HG03378 (cell line): Measurements from ENCODE around the gene MED26.
A peak's percentile ranks its signal among the peaks of the same experiment; 100 is the strongest.
"Not testable (repeated sequence)": the region's sequence is repeated elsewhere in the genome, so short reads cannot be mapped to it uniquely, and the experiment has no call there.

Source experiments
- ATAC-seq: cut with Tn5 transposase; IDR thresholded peaks from one replicate; pipeline ENCODE4 v1.9.1; 2021; ENCODE audit warnings: mild to moderate bottlenecking, moderate library complexity; ENCODE audit not compliant: unreplicated experiment

The MED26 gene, protein sequence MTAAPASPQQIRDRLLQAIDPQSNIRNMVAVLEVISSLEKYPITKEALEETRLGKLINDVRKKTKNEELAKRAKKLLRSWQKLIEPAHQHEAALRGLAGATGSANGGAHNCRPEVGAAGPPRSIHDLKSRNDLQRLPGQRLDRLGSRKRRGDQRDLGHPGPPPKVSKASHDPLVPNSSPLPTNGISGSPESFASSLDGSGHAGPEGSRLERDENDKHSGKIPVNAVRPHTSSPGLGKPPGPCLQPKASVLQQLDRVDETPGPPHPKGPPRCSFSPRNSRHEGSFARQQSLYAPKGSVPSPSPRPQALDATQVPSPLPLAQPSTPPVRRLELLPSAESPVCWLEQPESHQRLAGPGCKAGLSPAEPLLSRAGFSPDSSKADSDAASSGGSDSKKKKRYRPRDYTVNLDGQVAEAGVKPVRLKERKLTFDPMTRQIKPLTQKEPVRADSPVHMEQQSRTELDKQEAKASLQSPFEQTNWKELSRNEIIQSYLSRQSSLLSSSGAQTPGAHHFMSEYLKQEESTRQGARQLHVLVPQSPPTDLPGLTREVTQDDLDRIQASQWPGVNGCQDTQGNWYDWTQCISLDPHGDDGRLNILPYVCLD

DNA sequence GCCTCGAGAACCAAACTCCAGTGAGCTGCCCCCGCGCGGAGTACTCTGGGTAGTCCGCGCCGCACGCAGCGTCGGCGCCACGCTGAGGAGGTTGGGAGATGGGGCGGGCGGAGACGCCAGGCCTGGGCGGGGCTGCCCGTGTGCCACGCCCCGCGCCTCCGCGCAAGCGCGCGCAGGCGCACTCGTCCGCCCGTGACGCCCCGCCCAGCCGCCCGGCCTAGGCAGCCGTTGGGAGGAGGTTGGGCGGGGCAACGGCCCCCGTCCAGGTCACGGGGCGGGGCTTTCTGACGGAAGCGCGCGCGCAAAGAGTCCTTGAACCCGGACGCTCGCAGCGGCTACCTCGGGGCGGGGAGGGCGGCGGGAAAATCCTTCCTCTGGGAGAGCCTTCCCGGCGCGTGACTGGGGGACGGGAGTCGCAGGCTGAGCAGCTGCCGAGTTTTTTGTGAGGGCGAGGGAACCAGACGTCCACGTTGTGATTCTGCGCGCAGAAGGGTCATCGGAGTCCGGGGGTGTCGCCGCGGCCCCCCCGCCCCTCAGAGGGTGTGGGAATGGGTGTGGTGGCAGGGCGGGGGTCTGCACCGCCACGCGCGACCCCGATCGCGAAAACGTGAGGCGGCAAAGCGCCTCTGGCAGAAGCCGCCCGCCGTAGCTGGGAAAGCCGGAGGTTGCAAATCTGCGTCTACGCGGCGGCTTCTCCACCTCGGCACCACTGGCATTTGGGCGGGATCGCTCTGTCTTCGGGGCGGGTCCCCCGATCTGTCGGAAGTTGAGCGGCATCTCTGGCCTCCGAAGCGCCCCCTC lies at the start of gene MED26:
TSS of gene MED26 (minus strand) at position 22 of the 801 bp plus-strand sequence. CDS start 261 bp downstream, outside the sequence.
- ATAC-seq: peak; percentile 56

DNA sequence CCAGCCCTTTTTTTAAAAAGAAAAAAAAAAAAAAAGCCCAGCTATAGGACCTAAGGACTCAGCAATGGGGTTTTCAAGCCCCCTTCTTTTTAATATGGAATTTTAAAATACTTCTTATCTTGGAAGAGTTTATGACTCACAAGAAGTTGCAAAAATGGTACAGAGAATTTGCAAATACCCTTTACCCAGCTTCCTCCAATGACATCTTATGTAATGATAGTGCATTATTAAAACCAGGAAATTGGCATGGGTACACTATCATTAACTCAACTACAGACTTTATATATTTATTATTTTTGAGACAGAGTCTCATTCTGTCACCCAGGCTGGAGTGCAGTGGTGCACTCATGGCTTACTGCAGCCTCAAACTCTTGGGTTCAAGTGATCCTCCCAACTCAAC lies 49.1 kb upstream of the MED26 start:
- ATAC-seq: no peak

DNA sequence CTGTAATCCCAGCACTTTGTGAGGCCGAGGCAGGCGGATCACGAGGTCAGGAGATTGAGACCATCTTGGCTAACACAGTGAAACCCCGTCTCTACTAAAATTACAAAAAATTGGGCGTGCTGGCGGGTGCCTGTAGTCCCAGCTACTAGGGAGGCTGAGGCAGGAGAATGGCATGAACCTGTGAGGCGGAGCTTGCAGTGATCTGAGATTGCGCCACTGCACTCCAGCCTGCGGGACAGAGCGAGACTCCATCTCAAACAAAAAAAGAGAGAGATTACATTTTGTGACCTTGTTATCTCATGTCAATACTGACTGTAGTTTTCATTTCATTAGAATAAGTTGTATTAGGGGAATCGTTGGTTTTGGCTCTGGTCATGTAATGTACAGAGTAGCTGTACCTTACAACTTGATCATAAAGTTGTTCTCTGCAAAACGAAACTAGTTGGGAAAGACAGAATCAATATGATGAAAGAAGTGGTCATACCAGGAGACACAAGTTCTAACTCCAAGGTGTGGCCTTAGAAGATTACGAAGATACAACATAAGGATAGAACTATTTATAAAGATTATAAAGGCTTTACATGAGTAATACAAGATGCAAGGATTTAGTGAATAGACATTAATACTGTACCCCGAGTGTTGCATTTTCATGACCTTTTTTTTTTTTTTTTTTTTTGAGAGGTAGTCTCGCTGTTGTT lies 48.2 kb upstream of the MED26 start:
- no peak for ATAC-seq

DNA sequence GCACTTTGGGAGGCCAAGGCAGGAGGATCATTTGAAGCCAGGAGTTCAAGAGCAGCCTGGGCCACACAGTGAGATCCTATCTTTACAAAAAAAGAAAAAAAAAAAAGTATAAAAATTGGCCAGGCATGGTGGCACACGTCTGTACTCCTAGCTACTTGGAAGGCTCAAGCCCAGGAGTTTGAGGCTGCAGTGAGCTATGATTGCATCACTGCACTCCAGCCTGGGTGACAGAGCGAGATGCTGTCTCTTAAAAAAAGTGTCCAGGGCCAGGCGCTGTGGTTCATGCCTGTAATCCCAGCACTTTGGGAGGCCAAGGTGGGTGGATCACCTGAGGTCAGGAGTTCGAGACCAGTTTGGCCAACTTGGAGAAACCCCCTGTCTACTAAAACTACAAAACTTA lies 45.8 kb upstream of the MED26 start:
- ATAC-seq: not testable (repeated sequence)

DNA sequence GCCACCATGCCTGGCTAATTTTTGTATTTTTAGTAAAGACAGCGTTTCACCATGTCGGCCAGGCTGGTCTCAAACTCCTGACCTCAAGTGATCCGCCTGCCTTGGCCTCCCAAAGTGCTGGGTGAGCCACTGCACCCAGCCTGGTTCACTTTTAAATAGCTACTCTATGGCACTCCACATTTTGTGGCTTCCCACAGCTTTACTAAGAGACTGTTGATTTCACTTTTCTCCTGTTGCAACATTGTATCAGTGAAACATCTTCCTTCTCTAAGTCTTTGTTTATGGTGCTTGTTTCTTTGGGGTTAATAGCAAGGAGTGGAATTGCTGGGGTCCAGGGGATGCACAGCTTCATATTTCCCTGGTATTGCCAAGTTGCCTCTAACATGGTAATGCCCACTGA lies 45.2 kb upstream of the MED26 start:
- no peak for ATAC-seq

DNA sequence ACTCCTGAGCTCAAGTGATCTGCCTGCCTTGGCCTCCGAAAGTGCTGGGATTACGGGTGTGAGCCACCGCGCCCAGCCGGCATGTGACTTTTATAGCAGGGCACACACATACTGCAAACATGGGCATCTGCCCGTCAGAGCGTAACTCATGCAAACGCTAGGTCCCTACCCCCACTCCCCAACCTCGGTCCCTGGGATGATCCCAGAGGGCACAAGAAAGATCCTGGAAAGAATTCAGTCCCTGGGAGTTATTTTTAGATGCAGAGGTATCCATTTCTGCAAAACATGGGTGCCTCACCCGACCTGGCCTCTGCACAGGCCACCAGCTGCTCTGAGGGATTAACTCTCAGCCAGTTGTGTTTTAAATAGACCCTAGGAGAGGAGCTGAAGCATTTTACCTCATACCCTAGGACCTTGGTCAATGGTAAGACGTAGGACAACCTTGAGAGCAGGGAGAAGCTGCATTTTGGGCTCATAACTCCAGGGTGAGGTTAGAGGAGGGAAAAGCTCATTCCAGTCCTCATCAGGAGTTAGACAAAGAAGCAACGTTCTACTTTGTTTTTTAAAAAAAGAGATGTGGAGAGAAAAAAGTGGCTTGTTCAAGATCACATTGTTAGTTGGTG lies 43.8 kb upstream of the MED26 start:
- ATAC-seq: no peak

DNA sequence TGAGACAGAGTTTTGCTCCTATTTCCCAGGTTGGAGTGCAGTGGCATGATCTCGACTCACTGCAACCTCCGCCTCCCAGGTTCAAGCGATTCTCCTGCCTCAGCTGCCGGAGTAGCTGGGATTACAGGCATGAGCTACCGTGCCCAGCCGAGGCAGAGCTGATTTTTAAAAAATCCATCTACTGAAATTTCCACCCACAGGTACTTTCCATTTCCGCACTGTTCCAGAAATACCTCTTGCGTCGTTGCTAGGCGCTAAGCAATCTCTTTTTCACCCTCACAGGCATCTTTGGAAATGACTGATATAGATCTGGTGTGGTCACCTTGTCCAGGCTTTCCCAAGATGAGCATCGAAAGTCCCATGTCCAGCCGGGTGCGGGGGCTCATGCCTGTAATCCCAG lies 42.3 kb upstream of the MED26 start:
- no peak for ATAC-seq

DNA sequence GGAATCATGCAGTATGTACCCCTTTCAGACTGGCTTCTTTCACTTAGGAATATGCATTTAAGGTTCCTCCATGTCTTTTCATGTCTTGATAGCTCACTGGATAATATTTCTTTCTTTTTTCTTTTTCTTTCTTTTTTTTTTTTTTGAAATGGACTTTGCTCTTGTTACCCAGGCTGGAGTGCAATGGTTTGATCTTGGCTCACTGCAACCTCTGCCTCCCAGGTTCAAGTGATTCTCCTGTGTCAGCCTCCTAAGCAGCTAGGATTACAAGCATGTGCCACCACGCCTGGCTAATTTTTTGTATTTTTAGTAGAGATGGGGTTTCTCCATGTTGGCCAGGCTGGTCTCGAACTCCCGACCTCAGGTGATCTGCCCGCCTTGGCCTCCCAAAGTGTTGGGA lies 40.7 kb upstream of the MED26 start:
- ATAC-seq: not testable (repeated sequence)

DNA sequence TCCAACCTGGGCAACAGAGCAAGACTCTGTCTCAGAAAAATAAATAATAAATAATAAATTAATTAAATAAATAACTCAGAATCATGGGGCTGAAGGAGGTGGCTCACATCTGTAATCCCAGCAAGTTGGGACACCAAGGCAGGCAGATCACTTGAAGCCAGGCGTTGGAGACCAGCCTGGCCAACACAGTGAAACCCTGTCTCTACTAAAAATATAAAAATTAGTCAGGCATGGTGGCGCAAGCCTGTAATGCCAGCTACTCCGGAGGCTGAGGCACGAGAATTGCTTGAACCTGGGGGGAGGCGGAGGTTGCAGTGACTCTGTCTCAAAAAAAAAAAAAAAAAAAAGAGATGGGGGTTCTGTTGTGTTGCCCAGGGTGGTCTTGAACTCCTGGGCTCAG lies 40.2 kb upstream of the MED26 start:
- no peak for ATAC-seq

DNA sequence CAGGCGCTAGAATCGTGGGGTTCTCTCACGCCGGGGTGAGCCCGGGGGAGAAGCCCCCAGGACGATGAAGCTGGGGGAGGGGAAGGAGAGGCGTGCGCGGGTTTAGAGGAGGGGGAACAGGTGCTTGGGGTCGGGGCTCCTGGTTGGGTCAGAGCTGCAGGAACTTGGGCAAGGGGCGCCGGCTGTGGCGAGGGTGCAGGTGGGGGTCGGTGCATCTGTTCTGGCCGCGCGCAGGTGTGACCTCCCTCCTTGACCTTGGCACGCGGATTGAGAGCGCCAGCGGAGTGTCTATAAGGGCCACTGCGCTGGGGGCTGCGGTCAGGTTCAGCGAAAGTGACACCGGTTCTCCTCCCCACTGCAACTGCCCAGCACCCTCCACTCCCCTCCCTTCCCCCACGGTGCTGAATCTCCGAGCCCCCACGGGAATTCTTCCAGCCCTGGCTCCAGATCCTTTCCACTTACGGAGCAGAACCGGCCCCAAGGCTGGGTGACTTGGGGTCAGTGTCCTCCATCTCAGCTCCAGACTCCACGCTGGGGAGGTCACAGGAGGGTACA lies 33.6 kb upstream of the MED26 start:
- no peak for ATAC-seq

DNA sequence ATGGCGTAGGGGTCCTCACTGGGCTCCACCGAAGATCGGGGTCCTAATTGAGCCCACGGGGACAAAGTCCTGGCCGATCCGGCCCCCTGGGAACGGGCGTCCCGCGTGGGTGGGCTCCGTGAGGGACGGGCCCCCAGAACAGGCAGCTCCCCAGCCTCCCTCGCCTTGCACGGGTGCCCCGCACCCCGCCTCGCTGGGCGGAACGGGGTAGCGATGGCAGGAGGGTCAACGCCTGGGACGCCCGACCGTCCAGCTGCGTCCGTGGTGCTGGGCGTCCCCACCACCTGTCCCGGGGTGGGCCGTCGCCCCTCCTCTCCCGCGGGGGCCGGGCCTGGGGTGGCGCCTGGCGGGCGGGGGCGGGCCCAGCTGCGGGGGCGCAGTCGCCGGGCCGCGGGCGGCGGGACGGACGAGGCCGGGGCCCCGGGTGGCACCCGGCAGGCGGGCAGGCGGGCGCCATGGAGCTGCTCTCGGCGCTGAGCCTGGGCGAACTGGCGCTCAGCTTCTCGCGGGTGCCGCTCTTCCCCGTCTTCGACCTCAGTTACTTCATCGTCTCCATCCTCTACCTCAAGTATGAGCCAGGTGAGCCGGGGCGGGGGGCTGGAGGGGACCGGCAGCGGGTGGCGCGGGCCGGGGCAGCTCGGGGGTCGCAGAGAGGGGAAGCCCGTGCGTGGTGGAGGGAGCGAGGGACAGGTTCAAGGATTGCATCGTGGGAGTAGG lies 32.9 kb upstream of the MED26 start, which contains the start of gene TMEM38A:
TSS of gene TMEM38A (plus strand) at position 377 of the 717 bp plus-strand sequence. CDS start at position 456, 79 bp downstream.
- ATAC-seq: peak; percentile 2

DNA sequence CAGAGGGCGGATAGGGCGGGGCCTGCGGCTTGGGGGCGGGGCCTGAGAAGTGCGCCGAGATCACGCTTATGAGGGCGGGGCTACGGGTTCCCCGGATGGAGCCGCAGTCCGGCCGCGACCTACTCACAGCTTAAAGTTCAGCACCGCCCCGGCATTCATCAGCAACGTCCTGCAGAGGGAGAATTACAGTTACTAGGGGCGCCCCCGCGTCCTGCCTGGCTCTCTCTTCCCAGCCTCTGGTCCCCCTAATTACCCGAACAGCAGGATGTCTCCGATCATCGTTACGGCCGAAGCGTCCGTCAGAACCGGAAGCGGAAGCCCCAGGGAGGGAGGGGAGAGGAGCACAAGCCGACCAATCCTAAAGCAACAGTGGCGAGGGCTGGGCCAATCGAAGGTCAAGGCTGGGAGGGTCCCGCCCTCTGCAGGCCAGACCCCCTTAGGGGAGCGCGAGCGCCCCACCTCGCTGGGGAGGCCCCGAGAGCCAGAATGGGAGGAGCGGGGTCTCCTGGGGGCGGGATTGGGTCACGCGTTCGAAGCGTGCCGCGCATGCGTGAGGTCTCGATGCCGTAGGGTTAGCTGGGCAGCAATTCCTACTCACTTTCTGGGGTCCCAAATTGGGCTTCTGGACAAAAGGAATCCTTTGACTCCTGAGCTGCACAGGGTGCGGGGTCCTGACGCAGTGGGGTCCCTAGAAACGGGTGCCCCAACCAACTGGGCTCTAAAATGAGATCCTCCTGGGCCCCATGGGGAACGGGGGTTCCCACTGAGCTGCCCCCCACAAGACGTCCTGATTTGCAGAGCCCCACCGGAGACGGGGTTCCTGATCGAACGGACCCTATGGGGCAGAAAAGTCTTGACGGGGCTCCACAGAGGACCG lies 32.1 kb upstream of the MED26 start, which contains the start of gene SMIM7:
TSS of gene SMIM7 (minus strand) at position 313 of the 877 bp plus-strand sequence. CDS start at position 279, 34 bp downstream.
- ATAC-seq: peak; percentile 70

DNA sequence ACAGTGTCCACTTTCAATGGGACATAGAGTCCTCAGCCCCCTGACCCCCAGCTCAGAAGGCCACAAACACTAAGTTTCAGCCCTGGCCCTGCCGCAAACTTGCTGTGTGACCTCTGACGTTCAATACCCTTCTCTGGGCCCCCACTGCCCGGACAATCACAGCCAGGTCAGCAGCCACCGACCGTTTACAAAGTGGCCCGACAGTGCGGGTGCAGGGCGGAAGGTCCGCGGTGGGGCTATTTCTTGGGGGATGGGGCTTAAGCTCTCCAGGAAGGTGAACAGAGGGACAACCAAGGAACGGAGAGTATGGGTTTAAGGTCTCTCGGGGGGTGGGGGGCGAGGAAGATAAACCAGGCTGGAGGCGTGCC lies 31.4 kb upstream of the MED26 start:
- no peak for ATAC-seq

DNA sequence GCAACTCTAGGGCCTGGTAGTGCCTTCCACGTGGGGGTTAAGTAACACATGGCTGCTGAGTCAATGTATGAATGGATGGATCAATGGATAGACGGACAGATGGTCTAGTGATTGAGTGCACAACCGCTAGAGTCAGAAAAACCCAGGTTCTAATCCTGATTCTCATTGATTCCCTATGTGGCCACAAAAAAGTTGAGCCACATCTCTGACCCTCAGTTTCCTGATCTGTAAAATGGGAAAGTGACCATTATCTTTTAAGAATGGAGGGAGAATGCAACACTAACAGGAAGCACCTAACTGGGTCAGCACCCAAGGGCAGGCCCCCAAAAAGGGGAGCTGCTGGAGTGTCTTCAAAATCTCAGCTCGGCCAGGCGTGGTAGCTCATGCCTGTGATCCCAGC lies 29.4 kb upstream of the MED26 start:
- ATAC-seq: no peak

DNA sequence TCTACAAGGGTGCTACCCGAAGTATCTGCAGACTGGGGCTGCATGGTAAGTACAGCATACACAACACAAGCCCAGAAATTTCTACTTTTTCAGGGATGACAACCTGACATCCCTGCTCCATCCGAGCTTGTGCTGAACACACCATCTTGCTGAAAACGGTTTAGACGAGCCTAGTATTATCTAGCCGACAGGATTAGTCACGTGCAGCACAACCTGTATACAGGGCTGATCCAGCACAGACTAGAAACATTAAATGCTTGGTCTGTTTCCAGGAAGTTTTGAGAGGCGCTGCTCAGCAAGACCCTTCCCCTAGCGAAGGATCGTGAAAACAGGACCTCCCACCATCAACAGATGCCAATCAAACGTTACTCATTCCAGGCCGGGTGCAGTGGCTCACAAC lies 27.7 kb upstream of the MED26 start:
- ATAC-seq: no peak

DNA sequence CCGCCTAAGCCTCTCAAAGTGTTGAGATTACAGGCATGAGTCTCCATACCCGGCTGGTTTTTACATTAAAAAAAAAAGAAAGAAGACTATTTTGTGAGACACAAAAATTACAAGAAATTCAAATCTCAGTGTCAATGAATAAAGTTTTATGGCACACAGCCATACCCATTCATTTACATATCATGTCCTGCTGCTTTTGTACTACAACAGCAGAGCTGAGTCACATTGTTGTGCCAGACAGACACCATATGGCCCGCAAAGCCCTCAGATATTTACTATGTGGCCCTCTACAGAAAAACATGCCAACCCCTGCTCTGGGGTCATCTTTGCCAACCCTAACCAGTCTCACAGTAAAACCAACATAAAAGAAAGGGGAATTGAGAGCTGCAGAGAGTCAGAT lies 26.6 kb upstream of the MED26 start:
- ATAC-seq: no peak

DNA sequence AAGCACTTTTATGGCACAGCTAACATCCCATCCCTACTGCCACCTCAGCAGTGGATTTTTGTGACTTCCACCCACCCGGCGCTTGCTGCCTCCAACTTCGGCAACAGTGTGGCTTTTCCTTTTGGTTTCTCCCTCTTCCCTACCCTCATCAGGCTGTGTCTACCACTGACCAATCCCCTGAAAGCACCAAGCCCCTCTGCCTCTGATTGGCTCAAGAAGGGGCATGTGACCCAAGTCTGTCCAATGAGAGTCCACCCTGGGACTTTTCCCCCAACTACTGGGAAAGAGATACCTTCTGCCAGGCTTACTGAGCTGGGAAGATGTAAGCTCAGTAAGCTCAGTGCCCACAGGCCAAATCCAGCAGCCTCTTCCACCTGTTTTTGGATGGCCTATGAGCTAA lies 26.1 kb upstream of the MED26 start:
- no peak for ATAC-seq

DNA sequence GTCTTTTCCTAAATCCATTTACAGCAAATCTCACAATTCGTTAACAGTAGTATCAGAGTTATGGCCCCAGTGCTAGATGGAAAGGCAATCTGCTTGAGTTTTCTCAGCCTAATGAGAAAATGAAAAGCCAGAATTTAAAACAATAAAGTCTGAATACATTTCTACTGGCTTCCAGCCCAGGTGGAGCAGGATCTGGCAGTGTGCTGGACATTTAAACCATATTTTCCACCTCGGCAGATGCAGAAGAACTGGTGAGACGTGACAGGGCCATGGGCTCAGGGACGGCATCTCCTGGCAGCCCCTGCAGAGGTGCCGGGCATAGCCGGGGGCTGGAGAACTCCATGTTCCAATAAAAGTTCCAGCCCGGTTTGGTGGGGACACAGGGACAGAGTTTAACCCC lies 24.9 kb upstream of the MED26 start:
- ATAC-seq: no peak
